Thoracic aorta (tissue), 2 donors: ENCODE data around the gene PARD3B. TPM values are rescaled to one million over a fixed set of nuclear protein-coding genes. Genes with fewer than 3 reads are reported as not detected.

Experiments used
- ATAC-seq: fragments of 150-250 bp; one replicate; pipeline ENCODE4 v1.8.0; 2017; ENCODE audit warnings: low read depth; ENCODE audit not compliant: insufficient number of reproducible peaks, low FRiP score
- DNase-seq: peaks from one replicate; pipeline ENCODE4 v3.0.0-alpha.2; 2020; ENCODE audit warnings: low spot score
- H3K27ac ChIP-seq, 2 donors: fragments of 200-600 bp; sonication (generic); 1 replicate in 1 of 2; 2 replicates in 1 of 2; pipeline ENCODE4 v1.5.1; 2016; ENCODE audit warnings: mild to moderate bottlenecking in 2 of 2, moderate library complexity in 2 of 2
- H3K27me3 ChIP-seq: fragments of 200-600 bp; sonication (generic); replicated peaks from 2 replicates; pipeline ENCODE4 v1.6.0; 2016; ENCODE audit warnings: mild to moderate bottlenecking; ENCODE audit not compliant: insufficient read depth
- H3K36me3 ChIP-seq: fragments of 200-600 bp; sonication (generic); one replicate; pipeline ENCODE4 v1.5.1; 2016
- H3K4me1 ChIP-seq, 2 donors: fragments of 200-600 bp; sonication (generic); 1 replicate in 1 of 2; 2 replicates in 1 of 2; pipeline versions ENCODE4 v1.5.1 to v1.6.0; 2016; ENCODE audit warnings: low read depth in 2 of 2, mild to moderate bottlenecking in 1 of 2; ENCODE audit not compliant: control insufficient read depth in 1 of 2
- H3K4me3 ChIP-seq: fragments of 200-600 bp; sonication (generic); 2 replicates; pipeline ENCODE4 v1.5.1; 2016; ENCODE audit warnings: mild to moderate bottlenecking
- H3K9me3 ChIP-seq: fragments of 200-600 bp; sonication (generic); 2 replicates; pipeline ENCODE4 v1.5.1; 2016
- CTCF ChIP-seq: fragments of 200-600 bp; sonication (generic); IDR thresholded peaks from one replicate; pipeline ENCODE4 v1.5.1; 2019; ENCODE audit warnings: antibody characterized with exemption
- total RNA-seq, 2 donors: library from RNA; depleted of rRNA; stranded (reverse); fragments of >200 nt; gene quantifications; one replicate each; pipeline versions ENCODE4 v1.1.0 to v1.2.3, GENCODE V29; 2016

Gene PARD3B
- total RNA-seq, 2 donors from 2014 or later: 25.7 to 34.5 TPM

GRCh38 chr2:205346649-205347048 lies 801.4 kb downstream of the PARD3B start:
- ATAC-seq: no peak

GRCh38 chr2:205347899-205348298 lies 802.6 kb downstream of the PARD3B start:
- no peaks in the 10 kb centered on the region for H3K4me1 ChIP-seq
- no peaks in the 10 kb centered on the region for H3K27me3 ChIP-seq
- no peak for ATAC-seq
- no peaks in the 10 kb centered on the region for H3K9me3 ChIP-seq
- TF ChIP-seq CTCF: no peak
- DNase-seq: no peak
- H3K4me3 ChIP-seq: no peak overlapping the region
- no peak overlapping the region for H3K27ac ChIP-seq
- H3K36me3 ChIP-seq: no peaks in the 10 kb centered on the region

More at GRCh38 chr2:205346649-205347048, 801.4 kb downstream of the PARD3B start:
- no peak for TF ChIP-seq CTCF
- no peaks in the 10 kb centered on the region for H3K9me3 ChIP-seq
- H3K27me3 ChIP-seq: no peaks in the 10 kb centered on the region
- no peaks in the 10 kb centered on the region for H3K4me1 ChIP-seq
- no peak for DNase-seq
- no peak overlapping the region for H3K27ac ChIP-seq
- no peaks in the 10 kb centered on the region for H3K36me3 ChIP-seq
- H3K4me3 ChIP-seq: no peak overlapping the region

GRCh38 chr2:205352094-205352493 lies 806.8 kb downstream of the PARD3B start:
- TF ChIP-seq CTCF: no peak
- Histone ChIP-seq H3K4me3 (no peak overlapping the region), H3K27me3 (no peaks in the 10 kb centered on the region), H3K27ac (no peak overlapping the region), H3K4me1 (no peaks in the 10 kb centered on the region), H3K36me3 (no peaks in the 10 kb centered on the region), H3K9me3 (no peaks in the 10 kb centered on the region)
- DNase-seq (no peak), ATAC-seq (no peak)

- TF ChIP-seq CTCF: no peak
- ATAC-seq: no peak
These were observed 807.3 kb downstream of the PARD3B start for GRCh38 chr2:205352593-205352992.

GRCh38 chr2:205357732-205358131 lies 812.5 kb downstream of the PARD3B start:
- DNase-seq (no peak), ATAC-seq (no peak)
- no peak overlapping the region for H3K4me3 ChIP-seq
- H3K27me3 ChIP-seq: no peaks in the 10 kb centered on the region
- no peaks in the 10 kb centered on the region for H3K36me3 ChIP-seq
- H3K9me3 ChIP-seq: no peaks in the 10 kb centered on the region
- no peak for TF ChIP-seq CTCF
- no peaks in the 10 kb centered on the region for H3K4me1 ChIP-seq
- H3K27ac ChIP-seq: no peak overlapping the region

More at GRCh38 chr2:205352593-205352992, 807.3 kb downstream of the PARD3B start:
- H3K4me3 ChIP-seq: no peak overlapping the region
- no peaks in the 10 kb centered on the region for H3K9me3 ChIP-seq
- no peak overlapping the region for H3K27ac ChIP-seq
- no peak for DNase-seq
- no peaks in the 10 kb centered on the region for H3K36me3 ChIP-seq
- H3K27me3 ChIP-seq: no peaks in the 10 kb centered on the region
- H3K4me1 ChIP-seq: no peaks in the 10 kb centered on the region
